K562 (cell line): ENCODE data around the gene VPS45. TPM values are rescaled to one million over a fixed set of nuclear protein-coding genes. Genes with fewer than 3 reads are reported as not detected.

Experiments used
- ATAC-seq: fragments of 200-7000 bp; cut with Tn5 transposase; 3 replicates; pipeline ENCODE4 v1.9.1; 2020; ENCODE audit warnings: moderate library complexity
- BruUV-seq: library from RNA; stranded (reverse); fragments of 400-500 nt; replicated peaks from 2 replicates; lab custom pipeline; 2021; lab: Mats Ljungman, UMichigan
- CTCF ChIA-PET: fragments of 300-600 bp; formaldehyde crosslinking; extraction: SDS; loops from one replicate; lab custom pipeline; 2021; ENCODE audit warnings: low intra/inter-chr PET ratio; lab: Yijun Ruan, JAX
- POLR2A ChIA-PET: fragments of 300-600, 350-650 bp; sonication (Branson Sonifier 250); formaldehyde crosslinking; extraction: SDS; loops from one replicate; lab custom pipeline; 2021; ENCODE audit warnings: antibody characterized with exemption, inconsistent platforms; lab: Yijun Ruan, JAX
- DNase-seq, 4 experiments: peaks; one replicate each; pipeline versions ENCODE4 v3.0.0 to v3.0.0-alpha.2; 2011 to 2018; ENCODE audit warnings: low spot score in 3 of 4, mixed read lengths in 3 of 4; ENCODE audit errors: extremely low read depth in 1 of 4
- FAIRE-seq: peaks from 2 replicates; lab custom pipeline; 2011; peaks lifted over from hg19 to GRCh38; lab: Jason Lieb, UNC
- H2AFZ ChIP-seq: 2 replicates; pipeline ENCODE4 v1.6.0; 2011; ENCODE audit warnings: low read depth, low read length, control low read depth, inconsistent platforms
- H3K27ac ChIP-seq: fragments of 200-600 bp; 3 replicates; pipeline ENCODE4 v1.8.0; 2011; ENCODE audit warnings: low read depth, mild to moderate bottlenecking, control low read depth, inconsistent platforms, low read length, moderate library complexity, mixed read lengths; ENCODE audit errors: extremely low read depth
- H3K27me3 ChIP-seq, 2 experiments: fragments of 300-600 bp in 1 of 2; 2 replicates in 1 of 2; 3 replicates in 1 of 2; pipeline versions ENCODE4 v1.6.0 to v1.8.0; 2011; ENCODE audit warnings: inconsistent platforms in 2 of 2, low read length in 2 of 2, mild to moderate bottlenecking in 1 of 2, mixed read lengths in 1 of 2, moderate library complexity in 1 of 2; ENCODE audit not compliant: control insufficient read depth in 2 of 2, insufficient read depth in 2 of 2
- H3K36me3 ChIP-seq: fragments of 300-600 bp; 3 replicates; pipeline ENCODE4 v1.8.0; 2011; ENCODE audit warnings: mild to moderate bottlenecking, low read length, inconsistent platforms; ENCODE audit not compliant: control insufficient read depth, insufficient read depth
- H3K4me1 ChIP-seq, 2 experiments: fragments of 200-600 bp in 1 of 2; replicated peaks in 1 of 2; 2 replicates in 1 of 2; 3 replicates in 1 of 2; pipeline versions ENCODE4 v1.5.1 to v1.8.0; 2011; ENCODE audit warnings: inconsistent platforms in 2 of 2, low read length in 2 of 2, mild to moderate bottlenecking in 1 of 2, mixed read lengths in 1 of 2, moderate library complexity in 1 of 2; ENCODE audit not compliant: control insufficient read depth in 2 of 2, insufficient read depth in 2 of 2
- H3K4me2 ChIP-seq: 2 replicates; pipeline ENCODE4 v1.6.1; 2011; ENCODE audit warnings: low read length, control low read depth, inconsistent platforms, mixed read lengths; ENCODE audit not compliant: insufficient read depth
- H3K4me3 ChIP-seq: fragments of 200-600 bp; sonication (generic), shearing (Covaris generic); 2 replicates; pipeline ENCODE4 v1.5.1; 2016; ENCODE audit warnings: control low read depth, inconsistent platforms
- H3K79me2 ChIP-seq: fragments of 200-600 bp; 3 replicates; pipeline ENCODE4 v1.8.0; 2011; ENCODE audit warnings: low read length, inconsistent platforms; ENCODE audit not compliant: control insufficient read depth, insufficient read depth
- H3K9ac ChIP-seq, 2 experiments: 2 replicates each; pipeline versions ENCODE4 v1.6.0 to v1.6.1; 2011; ENCODE audit warnings: low read depth in 2 of 2, low read length in 2 of 2, control low read depth in 1 of 2, inconsistent platforms in 1 of 2, mild to moderate bottlenecking in 1 of 2, mixed read lengths in 1 of 2; ENCODE audit not compliant: insufficient read depth in 1 of 2
- H3K9me1 ChIP-seq: one replicate; pipeline ENCODE4 v1.6.0; 2011; ENCODE audit warnings: inconsistent platforms, mild to moderate bottlenecking, low read length, moderate library complexity; ENCODE audit not compliant: control insufficient read depth, insufficient read depth
- H3K9me3 ChIP-seq: replicated peaks from 2 replicates; pipeline ENCODE4 v1.5.1; 2011; ENCODE audit warnings: low read depth, low read length, inconsistent platforms; ENCODE audit not compliant: control insufficient read depth, insufficient read depth
- H4K20me1 ChIP-seq: replicated peaks from 2 replicates; pipeline ENCODE4 v1.6.1; 2011; ENCODE audit warnings: low read length, inconsistent platforms, mixed read lengths; ENCODE audit not compliant: control insufficient read depth, insufficient read depth
- ARHGAP35 ChIP-seq: fragments of 450-650 bp; IDR thresholded peaks from 2 replicates; pipeline ENCODE4 v1.6.1; 2018; ENCODE audit not compliant: partially characterized antibody
- FIP1L1 ChIP-seq: fragments of 200-400 bp; formaldehyde crosslinking; IDR thresholded peaks from 2 replicates; pipeline ENCODE4 v1.6.1; 2018; ENCODE audit warnings: mild to moderate bottlenecking, low read depth, low read length; ENCODE audit not compliant: poor library complexity, severe bottlenecking
- FOXA3 ChIP-seq, 2 experiments: fragments of 450-650 bp in 1 of 2; sonication (generic) in 1 of 2; formaldehyde crosslinking; IDR thresholded peaks in 1 of 2; conservative IDR thresholded peaks in 1 of 2; 2 replicates each; pipeline versions ENCODE4 v1.4.0 to v1.8.0; 2020 to 2022; ENCODE audit warnings: mild to moderate bottlenecking in 2 of 2, missing genetic modification reagents in 1 of 2
- MTA1 ChIP-seq: fragments of 450-650 bp; IDR thresholded peaks from 2 replicates; pipeline ENCODE4 v1.6.1; 2017; ENCODE audit warnings: borderline replicate concordance
- MTF1 ChIP-seq: fragments of 250-450 bp; sonication (Bioruptor Pico); IDR thresholded peaks from 2 replicates; pipeline ENCODE4 v1.9.0; 2021; ENCODE audit warnings: moderate library complexity, mild to moderate bottlenecking, inconsistent platforms, borderline replicate concordance
- RFX1 ChIP-seq: fragments of 450-650 bp; IDR thresholded peaks from 2 replicates; pipeline ENCODE4 v1.6.1; 2016; ENCODE audit warnings: mild to moderate bottlenecking, moderate library complexity
- STAG1 ChIP-seq: sonication (generic); formaldehyde crosslinking; IDR thresholded peaks from 2 replicates; pipeline ENCODE4 v1.5.0; 2020; ENCODE audit warnings: missing genetic modification reagents, borderline replicate concordance
- ZNF146 ChIP-seq: IDR thresholded peaks from one replicate; pipeline ENCODE4 v1.6.1; 2018; ENCODE audit warnings: missing compliant biosample characterization; ENCODE audit not compliant: unreplicated experiment
- ZNF354B ChIP-seq: fragments of 250-450 bp; sonication (Bioruptor Pico); IDR thresholded peaks from 2 replicates; pipeline ENCODE4 v1.4.0; 2020
- ZNF436 ChIP-seq: fragments of 250-450, 450-650 bp; sonication (Bioruptor Pico); formaldehyde crosslinking; IDR thresholded peaks from 2 replicates; pipeline ENCODE4 v1.7.0; 2020; ENCODE audit warnings: mild to moderate bottlenecking
- WGBS: fragments of 100-300 bp; shearing (Covaris generic); methylation state at CpG from one replicate; pipeline ENCODE4 v1.1.6; 2016; ENCODE audit warnings: low coverage, mixed read lengths; ENCODE audit not compliant: insufficient coverage; ENCODE audit errors: missing lambda C conversion rate; 5-methylcytosine and 5-hydroxymethylcytosine counted together
- in situ Hi-C: fragments of 300-500 bp; cut with MboI; formaldehyde crosslinking; loops from 4 replicates; pipeline ENCODE4 v1.15.0; 2018; ENCODE audit warnings: inconsistent platforms, mixed read lengths
- intact Hi-C: fragments of 100-400 bp; cut with micrococcal nuclease; formaldehyde crosslinking; loops from 2 replicates; pipeline ENCODE4 v1.14.2; 2022
- polyA plus RNA-seq, 8 experiments: library from polyadenylated mRNA; depleted of rRNA in 4 of 8; stranded (reverse) in 5 of 8; unstranded in 3 of 8; fragments of >200 nt; fragmentation: Nextera tagmentation in 2 of 8; fragmentation: Illumina TruSeq in 1 of 8; extraction: Ambion mirVana in 2 of 8; extraction: Trizol in 1 of 8; gene quantifications; 2 replicates each; pipeline versions ENCODE4 v1.2.1 to v1.2.3, GENCODE V29; 2011 to 2014; ENCODE audit warnings: inconsistent platforms in 1 of 8, missing spikeins in 1 of 8
- total RNA-seq, 7 experiments: library from RNA; depleted of rRNA in 6 of 7; stranded (reverse); fragments of >200 nt in 6 of 7; fragmentation: Illumina TruSeq in 2 of 7; extraction: Trizol in 2 of 7; gene quantifications; 2 replicates each; pipeline versions ENCODE4 v1.2.1 to v1.2.3, GENCODE V29; 2011 to 2021; ENCODE audit warnings: low replicate concordance in 1 of 7
- TF ChIP-seq, protein P1 (sequence below), 3 experiments: IDR thresholded peaks in 2 of 3; conservative IDR thresholded peaks in 1 of 3; 2 replicates each; pipeline ENCODE4 v1.5.1; 2011 to 2012; ENCODE audit warnings: low read length in 3 of 3, mild to moderate bottlenecking in 3 of 3, control low read depth in 2 of 3, improper control_type of control experiment in 1 of 3, inconsistent platforms in 1 of 3, low read depth in 1 of 3, mixed read lengths in 1 of 3, moderate library complexity in 1 of 3; ENCODE audit not compliant: insufficient read depth in 2 of 3
- TF ChIP-seq, protein P2 (sequence below), 2 experiments: fragments of 450-650 bp; IDR thresholded peaks; 2 replicates each; pipeline ENCODE4 v1.6.1; 2018; ENCODE audit warnings: mild to moderate bottlenecking in 2 of 2, low read depth in 1 of 2; ENCODE audit not compliant: partially characterized antibody in 2 of 2
- TF ChIP-seq, protein P3 (sequence below): fragments of 450-650 bp; IDR thresholded peaks from 2 replicates; pipeline ENCODE4 v1.7.0; 2016; ENCODE audit warnings: borderline replicate concordance
- TF ChIP-seq, protein P4 (sequence below): fragments of 250-450 bp; sonication (Bioruptor Pico); IDR thresholded peaks from 2 replicates; pipeline ENCODE4 v1.8.0; 2021; ENCODE audit warnings: moderate library complexity, mild to moderate bottlenecking, inconsistent platforms

VPS45 gene
- total and polyA plus RNA-seq, 9 of the 15 experiments (the other 6 are each of a cell fraction or from before 2014, with no cell fraction given): 17.9 to 48.2 (median 34.4) TPM

DNA sequence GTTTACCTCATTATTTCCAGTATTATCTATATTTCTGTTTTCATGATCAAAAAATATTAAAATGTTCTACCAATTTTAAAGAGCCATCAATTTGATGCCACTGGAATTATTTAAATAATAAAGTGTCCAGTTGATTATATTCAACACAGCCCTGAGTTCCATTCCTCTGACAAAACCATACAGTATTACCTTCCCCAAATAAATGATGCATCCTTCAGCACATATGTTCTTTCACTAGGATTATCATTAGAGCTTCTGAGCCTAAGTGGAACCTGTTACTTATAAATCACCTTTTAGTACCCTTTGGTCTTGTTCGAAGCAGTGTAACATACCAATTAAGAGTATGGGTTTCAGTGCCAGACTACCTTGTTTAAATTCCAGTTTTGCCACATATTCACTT is 64.8 kb downstream of the VPS45 start:
- WGBS: 81% methylated on average over 1 of the region's 1 CpG
- in situ Hi-C loops: no loop called here
- H4K20me1 ChIP-seq: no peaks in the 10 kb centered on the region
- H3K9me3 ChIP-seq: no peaks in the 10 kb centered on the region
- no peak overlapping the region for H3K4me3 ChIP-seq
- ChIA-PET POLR2A (interaction anchor here (0.6 to 1.7 kb wide), 2 partner anchors 17 to 29 kb away, joined by 3 to 5 read pairs; partner anchors contain the start of gene PLEKHO1), CTCF (no interaction called here)
- ATAC-seq (no peak), DNase-seq (no peak), FAIRE-seq (no peak)
- H3K4me1 ChIP-seq: no peaks in the 10 kb centered on the region; a peak in 1 of 5 replicates
- H3K9me1 ChIP-seq: no peaks in the 10 kb centered on the region
- H3K79me2 ChIP-seq: no peaks in the 10 kb centered on the region
- H3K27ac ChIP-seq: no peak overlapping the region
- intact Hi-C loops: no loop called here
- no peaks in the 10 kb centered on the region for H3K27me3 ChIP-seq
- no TSS peak for BruUV-seq
- no peaks in the 10 kb centered on the region; the same call in 2 of the 3 replicates for H3K36me3 ChIP-seq
- H2AFZ ChIP-seq: no peak overlapping the region
- H3K4me2 ChIP-seq: no peak overlapping the region
- no peak overlapping the region for H3K9ac ChIP-seq
- TF ChIP-seq ZNF436 (CRISPR knock-in tag) (no peak), ARHGAP35 (no peak), MTF1 (no peak), FIP1L1 (no peak), MTA1 (no peak), FOXA3 (CRISPR knock-in tag; conservative IDR thresholded peaks at IDR 0.05 in 1 of 2, IDR thresholded peaks at IDR 0.05 in 1 of 2) (no peak), ZNF146 (CRISPR knock-in tag) (no peak), RFX1 (no peak), STAG1 (CRISPR knock-in tag) (no peak), ZNF354B (no peak)
- TF ChIP-seq, protein P1, sequence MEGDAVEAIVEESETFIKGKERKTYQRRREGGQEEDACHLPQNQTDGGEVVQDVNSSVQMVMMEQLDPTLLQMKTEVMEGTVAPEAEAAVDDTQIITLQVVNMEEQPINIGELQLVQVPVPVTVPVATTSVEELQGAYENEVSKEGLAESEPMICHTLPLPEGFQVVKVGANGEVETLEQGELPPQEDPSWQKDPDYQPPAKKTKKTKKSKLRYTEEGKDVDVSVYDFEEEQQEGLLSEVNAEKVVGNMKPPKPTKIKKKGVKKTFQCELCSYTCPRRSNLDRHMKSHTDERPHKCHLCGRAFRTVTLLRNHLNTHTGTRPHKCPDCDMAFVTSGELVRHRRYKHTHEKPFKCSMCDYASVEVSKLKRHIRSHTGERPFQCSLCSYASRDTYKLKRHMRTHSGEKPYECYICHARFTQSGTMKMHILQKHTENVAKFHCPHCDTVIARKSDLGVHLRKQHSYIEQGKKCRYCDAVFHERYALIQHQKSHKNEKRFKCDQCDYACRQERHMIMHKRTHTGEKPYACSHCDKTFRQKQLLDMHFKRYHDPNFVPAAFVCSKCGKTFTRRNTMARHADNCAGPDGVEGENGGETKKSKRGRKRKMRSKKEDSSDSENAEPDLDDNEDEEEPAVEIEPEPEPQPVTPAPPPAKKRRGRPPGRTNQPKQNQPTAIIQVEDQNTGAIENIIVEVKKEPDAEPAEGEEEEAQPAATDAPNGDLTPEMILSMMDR (IDR thresholded peaks at IDR 0.05 in 2 of 3, conservative IDR thresholded peaks at IDR 0.05 in 1 of 3; ENCODE audit: insufficient read depth in 2 of 3, low read depth in 1 of 3, low read length in 3 of 3): no peak
- TF ChIP-seq, protein P2, sequence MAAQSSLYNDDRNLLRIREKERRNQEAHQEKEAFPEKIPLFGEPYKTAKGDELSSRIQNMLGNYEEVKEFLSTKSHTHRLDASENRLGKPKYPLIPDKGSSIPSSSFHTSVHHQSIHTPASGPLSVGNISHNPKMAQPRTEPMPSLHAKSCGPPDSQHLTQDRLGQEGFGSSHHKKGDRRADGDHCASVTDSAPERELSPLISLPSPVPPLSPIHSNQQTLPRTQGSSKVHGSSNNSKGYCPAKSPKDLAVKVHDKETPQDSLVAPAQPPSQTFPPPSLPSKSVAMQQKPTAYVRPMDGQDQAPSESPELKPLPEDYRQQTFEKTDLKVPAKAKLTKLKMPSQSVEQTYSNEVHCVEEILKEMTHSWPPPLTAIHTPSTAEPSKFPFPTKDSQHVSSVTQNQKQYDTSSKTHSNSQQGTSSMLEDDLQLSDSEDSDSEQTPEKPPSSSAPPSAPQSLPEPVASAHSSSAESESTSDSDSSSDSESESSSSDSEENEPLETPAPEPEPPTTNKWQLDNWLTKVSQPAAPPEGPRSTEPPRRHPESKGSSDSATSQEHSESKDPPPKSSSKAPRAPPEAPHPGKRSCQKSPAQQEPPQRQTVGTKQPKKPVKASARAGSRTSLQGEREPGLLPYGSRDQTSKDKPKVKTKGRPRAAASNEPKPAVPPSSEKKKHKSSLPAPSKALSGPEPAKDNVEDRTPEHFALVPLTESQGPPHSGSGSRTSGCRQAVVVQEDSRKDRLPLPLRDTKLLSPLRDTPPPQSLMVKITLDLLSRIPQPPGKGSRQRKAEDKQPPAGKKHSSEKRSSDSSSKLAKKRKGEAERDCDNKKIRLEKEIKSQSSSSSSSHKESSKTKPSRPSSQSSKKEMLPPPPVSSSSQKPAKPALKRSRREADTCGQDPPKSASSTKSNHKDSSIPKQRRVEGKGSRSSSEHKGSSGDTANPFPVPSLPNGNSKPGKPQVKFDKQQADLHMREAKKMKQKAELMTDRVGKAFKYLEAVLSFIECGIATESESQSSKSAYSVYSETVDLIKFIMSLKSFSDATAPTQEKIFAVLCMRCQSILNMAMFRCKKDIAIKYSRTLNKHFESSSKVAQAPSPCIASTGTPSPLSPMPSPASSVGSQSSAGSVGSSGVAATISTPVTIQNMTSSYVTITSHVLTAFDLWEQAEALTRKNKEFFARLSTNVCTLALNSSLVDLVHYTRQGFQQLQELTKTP (IDR thresholded peaks at IDR 0.05; ENCODE audit: low read depth in 1 of 2, partially characterized antibody in 2 of 2): no peak
- TF ChIP-seq, protein P3, sequence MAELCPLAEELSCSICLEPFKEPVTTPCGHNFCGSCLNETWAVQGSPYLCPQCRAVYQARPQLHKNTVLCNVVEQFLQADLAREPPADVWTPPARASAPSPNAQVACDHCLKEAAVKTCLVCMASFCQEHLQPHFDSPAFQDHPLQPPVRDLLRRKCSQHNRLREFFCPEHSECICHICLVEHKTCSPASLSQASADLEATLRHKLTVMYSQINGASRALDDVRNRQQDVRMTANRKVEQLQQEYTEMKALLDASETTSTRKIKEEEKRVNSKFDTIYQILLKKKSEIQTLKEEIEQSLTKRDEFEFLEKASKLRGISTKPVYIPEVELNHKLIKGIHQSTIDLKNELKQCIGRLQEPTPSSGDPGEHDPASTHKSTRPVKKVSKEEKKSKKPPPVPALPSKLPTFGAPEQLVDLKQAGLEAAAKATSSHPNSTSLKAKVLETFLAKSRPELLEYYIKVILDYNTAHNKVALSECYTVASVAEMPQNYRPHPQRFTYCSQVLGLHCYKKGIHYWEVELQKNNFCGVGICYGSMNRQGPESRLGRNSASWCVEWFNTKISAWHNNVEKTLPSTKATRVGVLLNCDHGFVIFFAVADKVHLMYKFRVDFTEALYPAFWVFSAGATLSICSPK: no peak
- TF ChIP-seq, protein P4, sequence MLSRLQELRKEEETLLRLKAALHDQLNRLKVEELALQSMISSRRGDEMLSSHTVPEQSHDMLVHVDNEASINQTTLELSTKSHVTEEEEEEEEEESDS (CRISPR knock-in tag): no peak
